Vagina (tissue), 2 donors: ENCODE measurements around the gene ATG16L1.

Experiments used
- POLR2A ChIP-seq, 2 donors: fragments of 450-650 bp; IDR thresholded peaks; one replicate each; pipeline ENCODE4 v1.6.1; 2017; ENCODE audit warnings: antibody characterized with exemption in 2 of 2, mild to moderate bottlenecking in 2 of 2, moderate library complexity in 2 of 2
- POLR2AphosphoS5 ChIP-seq, 2 donors: sonication (generic); formaldehyde crosslinking; IDR thresholded peaks; one replicate each; pipeline ENCODE4 v1.9.0; 2017; ENCODE audit warnings: antibody characterized with exemption in 2 of 2, mild to moderate bottlenecking in 2 of 2, low read depth in 1 of 2; ENCODE audit not compliant: insufficient read depth in 1 of 2

DNA sequence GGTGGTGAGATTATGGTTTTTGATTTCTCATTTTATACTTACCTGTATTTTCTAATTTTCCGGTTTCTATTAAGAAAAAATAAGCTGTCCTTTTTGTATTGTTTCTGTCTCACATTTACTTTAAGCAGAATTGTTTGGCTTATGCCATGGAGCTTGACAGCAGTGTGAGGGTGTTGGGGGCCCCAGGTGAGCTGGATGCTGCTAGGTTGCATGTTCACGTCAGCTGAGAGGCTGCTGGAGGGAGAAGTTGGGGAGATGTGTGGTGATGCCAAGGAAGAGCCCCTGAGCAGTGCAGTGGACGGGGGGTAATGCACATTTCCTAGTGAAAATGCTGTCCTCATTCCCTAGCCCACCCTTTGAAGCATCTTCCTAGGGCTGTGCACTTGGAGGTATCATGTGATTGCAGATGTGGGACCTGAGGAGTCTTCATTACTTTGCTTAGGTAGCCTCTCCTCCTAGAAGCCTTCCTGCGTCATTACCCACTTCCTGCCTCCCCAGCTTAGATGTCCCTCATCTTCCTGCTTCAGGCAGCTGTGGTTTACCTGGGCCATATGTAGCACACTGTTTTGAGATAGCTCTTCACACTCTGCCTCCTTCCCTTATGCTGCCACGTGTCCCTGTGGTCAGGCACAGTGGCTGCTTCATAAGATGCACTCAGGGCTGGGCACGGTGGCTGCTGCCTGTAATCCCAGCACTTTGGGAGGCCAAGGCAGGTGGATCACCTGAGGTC lies 16.2 kb downstream of the ATG16L1 start:
- no peak for TF ChIP-seq POLR2A (IDR thresholded peaks at IDR 0.05)
- TF ChIP-seq POLR2AphosphoS5 (IDR thresholded peaks at IDR 0.05; ENCODE audit: insufficient read depth in 1 of 2, low read depth in 1 of 2) = peak in 1 of 2 donors; percentile 74
